GM19463 (cell line): Measurements from ENCODE around the gene WBP1.

Source experiments
- ATAC-seq: cut with Tn5 transposase; IDR thresholded peaks from one replicate; pipeline ENCODE4 v1.9.1; 2021; ENCODE audit warnings: mild to moderate bottlenecking, moderate library complexity; ENCODE audit not compliant: unreplicated experiment

WBP1 gene

DNA sequence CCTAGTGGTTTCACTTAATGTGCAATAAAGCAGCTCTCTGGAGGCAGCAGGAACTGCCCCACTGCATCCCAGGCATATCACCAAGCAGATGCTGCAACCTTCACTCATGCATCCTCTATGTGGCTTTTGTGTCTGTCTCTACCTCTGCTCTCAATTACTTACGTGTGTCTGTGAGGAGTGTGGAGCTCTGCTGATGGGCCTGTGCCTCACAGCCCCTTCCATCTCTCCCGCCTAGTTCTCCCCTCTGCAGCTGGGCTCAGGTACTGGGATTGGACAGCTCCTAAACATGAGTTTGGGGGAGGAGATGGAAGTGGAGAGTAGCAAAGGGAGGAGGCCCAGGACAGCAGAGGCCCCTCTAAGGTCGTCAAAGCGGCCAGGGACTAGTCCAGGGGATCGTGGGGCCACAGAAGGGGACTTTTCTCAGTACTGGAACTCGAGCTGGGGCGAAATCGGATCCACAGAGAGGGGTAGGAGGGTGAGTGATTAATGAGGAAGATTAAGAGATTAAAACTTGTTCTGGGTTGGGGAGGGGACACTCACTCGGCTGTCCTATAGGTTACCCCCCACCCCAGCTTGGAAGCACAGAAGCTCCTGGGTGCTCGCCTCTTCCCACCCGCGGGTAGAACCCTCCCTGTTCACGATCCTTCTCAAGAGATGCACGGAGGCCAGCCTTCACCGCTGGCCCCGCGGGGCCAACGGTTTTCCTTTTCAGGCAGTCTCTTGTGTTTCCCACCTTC, 43.3 kb downstream of the WBP1 start:
- ATAC-seq: no peak

DNA sequence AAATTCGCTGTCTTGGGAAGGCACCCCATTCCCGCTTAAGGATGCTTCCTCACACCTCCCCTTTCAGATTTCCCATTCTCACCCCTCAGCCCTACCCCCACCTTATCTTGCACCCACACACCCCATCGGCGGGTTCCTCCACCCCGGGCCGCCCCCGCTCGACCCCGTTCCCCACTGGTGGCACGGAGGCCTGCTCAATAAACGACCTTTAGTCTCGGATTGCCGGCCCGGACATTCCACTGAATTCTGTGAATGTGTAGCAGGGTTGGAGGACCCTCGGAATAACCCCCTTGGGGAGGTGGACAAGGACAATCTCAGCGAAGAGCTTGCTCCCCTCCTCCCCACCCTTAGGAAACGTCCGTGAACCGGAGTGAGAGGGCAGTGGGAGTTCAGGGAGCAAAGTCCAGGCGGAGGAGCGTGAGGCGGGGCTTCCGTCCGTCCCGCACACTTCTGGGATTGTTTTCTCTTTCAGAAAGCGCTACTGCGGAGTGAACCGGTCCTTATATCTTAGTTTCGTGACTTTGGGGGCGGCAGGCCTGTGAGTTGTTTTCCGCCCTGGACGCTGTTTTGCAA, 44.0 kb downstream of the WBP1 start:
- no peak for ATAC-seq

DNA sequence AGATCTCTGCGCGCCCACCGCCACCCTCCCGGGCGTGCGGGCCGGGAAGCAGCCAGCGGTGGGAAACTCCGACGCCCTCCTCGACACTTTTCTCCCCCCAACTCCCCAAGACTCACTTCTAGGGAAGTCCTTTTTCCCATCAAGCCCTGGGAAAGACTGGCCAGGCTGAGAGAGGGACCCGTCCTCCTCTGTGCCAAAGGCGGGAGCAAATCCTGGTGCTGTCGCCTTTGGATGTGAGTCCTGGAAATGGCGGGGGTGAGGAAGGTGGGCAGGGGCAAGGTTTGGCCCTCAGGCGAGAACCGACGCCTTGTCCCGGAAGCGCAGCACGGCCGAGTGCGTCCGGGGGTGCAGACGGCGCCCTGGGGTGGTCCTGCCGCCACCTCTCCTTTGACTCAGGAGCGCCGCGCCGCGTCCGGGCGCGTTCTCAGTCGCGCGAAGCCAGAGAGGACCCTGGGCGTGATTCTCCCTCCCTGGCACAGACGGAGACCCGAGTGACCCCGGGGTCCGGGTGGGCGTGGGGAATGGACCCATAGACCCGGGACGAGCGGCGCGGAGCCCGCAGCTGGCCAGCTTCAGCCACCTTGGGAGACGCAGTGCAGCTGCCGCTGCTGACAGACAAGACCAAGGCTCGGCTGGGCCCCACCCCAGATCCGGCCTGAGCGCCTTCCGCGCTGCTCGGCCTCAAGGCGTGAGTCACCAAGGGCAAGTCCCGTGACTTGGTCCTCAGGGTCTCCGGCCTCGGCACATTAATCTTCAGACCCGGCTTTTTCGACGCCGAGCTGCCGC, 44.7 kb downstream of the WBP1 start:
- ATAC-seq: peak; percentile 48

DNA sequence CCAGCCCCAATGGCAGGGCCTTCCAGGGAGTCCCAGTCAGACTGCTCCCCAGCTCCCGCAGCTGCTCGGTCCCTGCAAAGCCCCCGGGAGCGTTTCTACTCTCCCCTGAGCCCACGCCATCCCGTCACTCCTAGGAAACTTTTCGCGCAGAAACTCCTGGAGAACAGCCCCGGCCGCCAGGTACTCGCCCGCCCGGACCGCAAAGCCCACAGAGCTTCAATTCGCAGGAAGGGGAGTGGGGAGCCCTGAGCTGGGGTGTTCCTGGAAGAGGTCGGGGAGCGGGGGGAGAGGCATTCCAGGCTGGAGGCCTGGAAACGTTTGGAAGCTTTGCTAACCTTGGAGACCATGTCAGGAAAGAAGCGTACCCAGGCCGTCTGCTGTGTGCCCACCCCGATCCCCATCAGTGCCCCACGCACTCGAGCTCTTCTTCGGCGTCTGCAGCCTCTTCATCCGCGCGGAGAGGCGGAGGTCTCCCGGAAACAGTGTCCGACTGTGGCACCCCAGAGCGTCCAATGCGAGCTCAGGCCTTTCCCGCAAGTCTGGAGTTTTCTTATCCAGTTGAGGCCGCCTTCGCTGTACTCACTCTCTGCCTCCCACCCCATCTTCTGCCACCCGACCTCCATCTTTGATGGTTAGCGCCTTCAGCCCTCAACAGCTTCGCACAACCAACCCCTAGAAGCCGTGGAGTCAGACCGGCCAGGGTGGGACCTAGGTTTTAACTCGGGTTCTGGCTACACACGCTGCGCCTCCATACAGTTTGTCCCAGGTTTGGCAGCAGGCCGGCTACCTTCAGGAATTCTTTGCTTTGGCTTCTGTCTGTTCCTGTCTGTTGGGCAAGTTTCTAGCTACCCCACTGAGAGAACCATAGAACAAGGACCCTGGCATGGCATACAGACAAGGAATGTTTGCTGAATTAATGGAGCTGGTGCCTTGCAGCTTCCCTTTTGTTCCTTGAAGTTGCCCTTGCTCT, 45.6 kb downstream of the WBP1 start:
- ATAC-seq: no peak

DNA sequence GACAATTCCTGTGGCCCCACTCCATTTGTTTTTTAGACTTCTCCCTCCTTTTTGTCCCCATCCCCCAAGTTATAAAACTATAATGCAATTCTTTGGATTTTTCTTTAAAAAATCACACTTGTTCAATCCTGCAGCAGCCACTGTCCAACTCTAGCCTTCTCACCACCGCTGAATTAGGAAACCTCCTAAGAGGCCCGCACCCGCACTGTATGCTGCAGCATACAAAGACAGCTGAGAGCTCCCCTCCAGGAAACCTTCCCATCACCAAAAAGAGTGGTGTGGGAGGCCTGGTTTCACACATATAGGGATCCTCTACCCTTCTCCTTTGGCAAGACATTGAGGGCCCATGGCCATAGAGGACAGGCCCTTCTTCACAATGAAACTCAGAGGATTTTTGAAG, 46.4 kb downstream of the WBP1 start:
- ATAC-seq: no peak

DNA sequence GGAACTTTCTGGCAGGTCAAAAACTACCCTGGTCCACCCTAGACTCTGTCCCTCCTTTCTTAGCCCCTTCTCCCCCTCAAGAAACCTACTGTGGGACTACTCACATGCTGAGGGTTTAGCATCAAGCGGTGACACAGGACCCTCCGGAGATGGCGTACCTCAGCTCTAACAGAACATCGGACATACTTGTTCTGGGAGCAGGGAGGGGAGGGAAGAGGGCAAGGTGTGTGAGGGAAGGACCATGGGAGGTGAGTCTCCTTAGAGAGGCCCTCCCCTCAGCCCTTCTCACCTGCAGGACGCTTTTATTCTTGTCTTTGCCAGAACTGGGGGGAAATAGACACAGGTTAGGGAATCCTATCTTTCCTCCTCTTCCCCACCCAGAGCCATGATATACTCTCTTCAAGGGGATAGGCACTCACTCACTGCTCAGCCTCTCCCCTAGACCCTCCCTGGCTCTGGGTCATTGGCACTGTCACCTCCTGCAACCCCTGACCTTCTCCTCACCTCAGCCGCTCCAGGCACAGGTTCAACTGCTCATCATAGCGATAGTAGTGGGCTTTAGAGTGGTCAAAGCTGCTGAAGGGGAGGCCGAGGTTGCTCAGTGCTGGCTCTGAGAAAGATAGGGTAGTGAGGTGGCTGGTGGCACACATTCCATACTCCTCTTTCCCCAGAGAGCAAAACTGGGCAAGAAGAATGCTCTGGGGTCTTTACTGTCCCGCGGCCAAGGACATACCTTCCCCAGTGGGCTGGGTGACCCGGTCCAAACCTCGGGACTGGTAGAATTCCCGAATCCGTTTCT, 47.4 kb downstream of the WBP1 start:
- no peak for ATAC-seq

DNA sequence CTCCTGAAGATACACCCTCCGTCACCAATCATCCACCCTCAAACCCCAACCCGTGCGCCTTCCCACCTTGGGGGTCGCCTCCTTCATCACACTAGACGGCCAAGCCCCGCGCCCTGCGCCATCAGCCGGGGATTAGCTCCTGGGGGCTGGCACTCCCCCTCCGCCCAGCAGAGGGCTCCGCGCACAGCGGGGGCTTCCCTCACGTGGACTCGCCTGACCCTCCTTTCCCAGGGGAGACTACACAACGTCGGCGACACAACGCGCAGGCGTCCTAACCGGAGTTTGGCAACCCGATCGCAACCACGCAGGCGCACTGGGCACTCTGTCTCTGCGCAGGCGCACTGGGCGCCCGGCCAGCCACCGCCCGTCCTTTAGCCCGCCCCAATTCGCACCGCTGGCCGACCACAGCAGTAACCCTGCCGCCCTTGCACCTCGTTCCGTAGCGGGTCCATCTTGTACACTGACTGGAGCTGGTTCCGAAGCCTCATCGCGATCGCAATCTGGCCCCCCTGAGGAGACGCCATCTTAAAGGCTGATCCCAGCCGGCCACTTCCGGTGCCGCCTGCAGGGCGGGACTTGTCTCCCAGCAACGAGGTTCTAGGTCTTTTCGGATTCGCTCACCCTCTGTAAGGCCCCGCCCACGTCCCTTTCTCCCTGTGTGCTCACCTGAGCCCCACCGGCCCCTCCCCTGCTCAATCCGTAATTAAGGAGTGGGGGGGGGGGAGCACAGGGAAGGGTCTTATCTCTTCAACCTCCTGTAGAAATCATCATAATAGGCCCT, 49.1 kb downstream of the WBP1 start, which contains the start of gene PCGF1:
TSS of gene PCGF1 (minus strand) at position 551 of the 781 bp plus-strand sequence. CDS start at position 524, 27 bp downstream.
- peak; percentile 81 for ATAC-seq

DNA sequence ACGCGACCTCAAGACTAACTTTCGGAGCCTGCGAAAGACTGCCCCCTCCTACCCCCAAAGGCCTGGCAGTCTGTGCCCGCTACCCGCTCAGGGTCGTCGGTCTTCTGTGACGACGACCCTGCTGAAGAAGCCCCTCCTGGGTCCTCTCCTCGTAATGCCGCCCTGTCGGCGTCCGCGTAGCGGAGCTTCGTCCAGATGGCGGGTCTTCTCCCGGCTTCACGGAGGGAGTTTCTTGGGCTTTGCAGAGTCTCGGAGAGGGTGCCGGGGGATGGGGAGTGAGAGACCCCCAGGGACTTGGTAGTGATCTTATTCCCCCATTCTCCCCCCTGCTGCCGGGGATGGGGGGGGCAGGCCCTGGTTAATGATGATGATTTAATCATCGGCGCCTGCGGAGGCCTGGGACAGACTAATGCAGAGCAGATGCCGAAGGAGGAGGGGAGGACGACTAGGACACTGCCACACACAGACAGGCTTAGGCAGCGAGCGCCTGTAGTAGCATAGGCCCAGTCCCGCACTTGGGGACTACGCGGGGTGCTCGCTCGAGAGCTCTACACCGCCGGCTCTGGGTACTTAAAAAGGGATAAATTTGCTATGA, 49.8 kb downstream of the WBP1 start:
- ATAC-seq: peak; percentile 1

DNA sequence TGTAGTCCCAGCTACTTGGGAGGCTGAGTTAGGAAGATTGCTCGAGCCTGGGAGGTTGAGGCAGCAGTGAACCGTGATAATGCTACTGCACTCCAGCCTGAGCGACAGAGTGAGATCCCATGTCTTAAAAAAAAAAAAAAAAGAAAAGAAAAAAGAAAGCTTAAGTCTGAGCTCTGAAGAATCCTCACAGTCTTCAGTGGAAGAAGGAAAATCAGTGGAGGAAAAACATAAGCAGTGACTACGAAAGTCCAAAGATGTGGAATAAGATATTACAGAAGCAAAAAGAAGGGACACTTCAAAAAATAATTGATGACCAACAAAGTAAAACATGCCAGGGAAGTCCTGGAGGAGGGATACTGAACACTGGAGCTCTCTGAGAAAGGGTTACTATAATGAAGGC, 52.0 kb downstream of the WBP1 start:
- no peak for ATAC-seq
